ENCODE measurements around the gene GGCT.
"Not testable (repeated sequence)": the region's sequence is repeated elsewhere in the genome, so short reads cannot be mapped to it uniquely, and the experiment has no call there.

Gene GGCT

DNA sequence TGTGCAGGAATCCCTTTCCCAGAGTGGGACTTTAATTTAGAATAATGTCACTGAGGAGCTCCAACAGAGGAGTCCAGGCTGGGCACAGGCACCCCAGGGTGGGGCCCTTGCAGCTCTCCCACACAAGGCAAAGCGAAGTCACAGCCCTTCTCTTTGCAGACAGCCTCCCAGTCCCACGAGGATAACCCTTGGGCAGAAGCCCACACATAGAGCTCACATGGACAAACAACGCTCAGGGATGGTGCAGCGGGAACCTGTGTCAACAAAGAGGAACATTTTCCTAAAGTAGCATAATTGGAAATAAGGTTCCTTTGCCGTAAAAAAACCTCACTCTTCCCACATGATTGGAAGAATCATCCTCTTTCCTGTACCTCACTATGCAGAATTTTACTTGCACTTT, 29.3 kb upstream of the GGCT start:
- Histone ChIP-seq H3K27ac (ENCODE audit: low read depth, low read length) (no peak overlapping the region), H3K9me3 (ENCODE audit: control insufficient read depth, insufficient read depth, low read depth, low read length) (peaks cover 11% of the 10 kb centered on the region), H3K27me3 (ENCODE audit: control insufficient read depth, insufficient read depth, low read length) (no peaks in the 10 kb centered on the region), H3K4me3 (ENCODE audit: low read depth, low read length) (no peak overlapping the region), H3K4me1 (ENCODE audit: control insufficient read depth, insufficient read depth, low read length) (no peaks in the 10 kb centered on the region), H3K9ac (ENCODE audit: low read length) (no peak overlapping the region), H3K36me3 (ENCODE audit: control insufficient read depth, insufficient read depth, low read length) (no peaks in the 10 kb centered on the region)

DNA sequence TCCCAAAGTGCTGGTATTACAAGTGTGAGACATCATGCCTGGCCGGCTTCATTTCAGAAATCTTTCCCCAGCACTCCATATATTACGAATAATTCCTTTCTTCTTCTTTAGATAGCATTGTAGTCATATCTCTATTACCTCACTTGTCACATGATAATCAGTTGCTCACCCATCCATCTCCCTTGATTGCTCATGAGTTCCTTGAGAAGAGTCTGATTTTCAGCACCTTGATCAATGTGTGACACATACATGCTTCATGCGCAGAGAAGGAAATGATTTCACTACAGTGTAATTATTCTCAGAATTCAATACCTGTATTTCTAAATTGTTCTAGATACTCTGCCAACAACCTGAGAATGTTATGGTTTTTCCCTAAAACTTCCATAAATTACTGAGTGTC, 26.7 kb upstream of the GGCT start:
- Histone ChIP-seq H3K36me3 (ENCODE audit: control insufficient read depth, insufficient read depth, low read length) (no peaks in the 10 kb centered on the region), H3K4me3 (ENCODE audit: low read depth, low read length) (no peak overlapping the region), H3K9ac (ENCODE audit: low read length) (no peak overlapping the region), H3K4me1 (ENCODE audit: control insufficient read depth, insufficient read depth, low read length) (no peaks in the 10 kb centered on the region), H3K27ac (ENCODE audit: low read depth, low read length) (no peak overlapping the region), H3K27me3 (ENCODE audit: control insufficient read depth, insufficient read depth, low read length) (no peaks in the 10 kb centered on the region), H3K9me3 (ENCODE audit: control insufficient read depth, insufficient read depth, low read depth, low read length) (no peaks in the 10 kb centered on the region)

DNA sequence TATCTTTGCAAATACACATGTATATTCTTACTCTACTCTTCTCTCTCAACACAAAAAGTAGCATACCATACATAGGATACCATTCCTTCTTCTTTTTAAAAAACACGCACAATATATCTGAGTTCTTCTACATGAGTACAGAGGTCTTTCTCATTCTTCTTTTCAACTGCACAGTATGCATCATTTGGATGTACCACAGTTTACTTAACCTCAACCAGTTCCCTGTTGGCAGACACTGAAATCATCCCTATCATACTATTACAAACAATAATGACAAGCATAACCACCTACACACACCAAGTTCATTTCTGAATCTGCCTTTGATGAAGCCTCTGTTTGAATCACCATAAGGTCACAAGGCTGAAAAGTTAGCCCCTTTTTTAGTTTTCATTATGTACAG, 25.7 kb upstream of the GGCT start:
- no peaks in the 10 kb centered on the region; the same call in 1 of the 2 replicates for H3K4me1 ChIP-seq (ENCODE audit: control insufficient read depth, insufficient read depth, low read length)
- H3K9ac ChIP-seq (ENCODE audit: low read length), result no peak overlapping the region
- no peak overlapping the region for H3K27ac ChIP-seq (ENCODE audit: low read depth, low read length)
- no peaks in the 10 kb centered on the region for H3K9me3 ChIP-seq (ENCODE audit: control insufficient read depth, insufficient read depth, low read depth, low read length)
- no peaks in the 10 kb centered on the region for H3K36me3 ChIP-seq (ENCODE audit: control insufficient read depth, insufficient read depth, low read length)
- H3K27me3 ChIP-seq (ENCODE audit: control insufficient read depth, insufficient read depth, low read length), result no peaks in the 10 kb centered on the region
- H3K4me3 ChIP-seq (ENCODE audit: low read depth, low read length), result no peak overlapping the region

DNA sequence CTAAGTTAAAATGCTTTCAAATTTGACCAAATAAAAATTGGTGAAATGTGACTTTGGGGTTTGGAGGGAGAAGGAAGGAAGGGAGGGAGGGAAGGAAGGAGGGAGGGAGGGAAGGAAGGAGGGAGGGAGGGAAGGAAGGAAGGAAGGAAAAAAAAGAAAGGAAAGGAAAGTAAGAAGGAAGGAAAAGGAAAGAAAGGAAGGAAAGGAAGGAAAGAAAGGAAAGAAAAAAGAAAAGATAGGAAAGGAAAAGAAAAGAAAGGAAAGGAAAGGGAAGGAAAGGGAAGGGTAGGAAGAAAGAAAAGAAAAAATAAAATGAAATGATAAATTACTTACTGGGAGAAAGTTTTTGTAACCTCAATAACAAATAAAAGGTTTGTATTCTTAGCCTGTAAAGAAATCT, 24.1 kb upstream of the GGCT start:
- H3K9me3 ChIP-seq (ENCODE audit: control insufficient read depth, insufficient read depth, low read depth, low read length), result no peaks in the 10 kb centered on the region
- no peaks in the 10 kb centered on the region for H3K27me3 ChIP-seq (ENCODE audit: control insufficient read depth, insufficient read depth, low read length)
- H3K4me3 ChIP-seq (ENCODE audit: low read depth, low read length), result no peak overlapping the region
- no peaks in the 10 kb centered on the region; the same call in 1 of the 2 replicates for H3K4me1 ChIP-seq (ENCODE audit: control insufficient read depth, insufficient read depth, low read length)
- H3K36me3 ChIP-seq (ENCODE audit: control insufficient read depth, insufficient read depth, low read length), result no peaks in the 10 kb centered on the region
- H3K27ac ChIP-seq (ENCODE audit: low read depth, low read length), result no peak overlapping the region
- no peak overlapping the region for H3K9ac ChIP-seq (ENCODE audit: low read length)

DNA sequence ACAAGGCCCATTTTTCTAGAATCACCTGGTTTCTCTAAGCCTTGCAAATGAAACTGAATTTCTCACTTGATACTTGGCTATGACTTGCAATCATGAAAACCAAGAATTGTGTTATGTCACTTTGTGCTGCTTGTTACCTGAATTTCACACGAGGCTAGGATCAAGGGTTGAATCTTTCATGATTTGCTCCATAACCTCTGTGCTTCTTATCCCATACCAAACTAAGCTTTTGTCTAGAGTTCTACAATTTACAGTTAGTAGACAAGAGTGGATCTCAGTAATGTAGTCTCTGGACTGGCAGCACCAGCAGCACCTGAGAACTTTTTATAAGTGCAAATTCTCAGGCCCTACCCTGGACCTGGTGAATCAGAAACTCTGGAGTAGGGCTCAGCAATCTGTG, 22.7 kb upstream of the GGCT start:
- H3K9me3 ChIP-seq (ENCODE audit: control insufficient read depth, insufficient read depth, low read depth, low read length); H3K4me3 ChIP-seq (ENCODE audit: low read depth, low read length); H3K36me3 ChIP-seq (ENCODE audit: control insufficient read depth, insufficient read depth, low read length); H3K27me3 ChIP-seq (ENCODE audit: control insufficient read depth, insufficient read depth, low read length); H3K4me1 ChIP-seq (ENCODE audit: control insufficient read depth, insufficient read depth, low read length); H3K27ac ChIP-seq (ENCODE audit: low read depth, low read length); H3K9ac ChIP-seq (ENCODE audit: low read length): not testable (repeated sequence)

DNA sequence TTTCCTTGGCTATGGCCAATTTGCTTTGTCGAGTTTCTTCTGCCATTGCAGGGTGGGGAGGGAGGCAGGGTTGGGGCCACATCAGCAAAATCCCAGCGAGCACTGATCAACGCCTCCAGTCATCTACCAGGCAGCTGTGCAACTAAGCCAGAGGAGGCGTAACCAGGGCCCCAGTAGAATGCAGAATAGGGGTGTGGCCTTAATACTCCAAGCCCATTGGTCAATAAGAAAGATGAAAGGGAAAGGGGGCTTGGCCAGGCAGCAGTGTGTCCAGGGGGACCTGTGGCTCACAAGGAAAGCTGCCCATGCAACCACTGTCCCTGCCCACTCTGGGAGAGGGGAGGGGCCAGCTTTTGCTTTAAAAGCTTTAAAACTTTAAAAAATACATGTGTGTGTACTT, 21.5 kb upstream of the GGCT start:
- H3K27ac ChIP-seq (ENCODE audit: low read depth, low read length), result no peak overlapping the region
- H3K27me3 ChIP-seq (ENCODE audit: control insufficient read depth, insufficient read depth, low read length), result no peaks in the 10 kb centered on the region

DNA sequence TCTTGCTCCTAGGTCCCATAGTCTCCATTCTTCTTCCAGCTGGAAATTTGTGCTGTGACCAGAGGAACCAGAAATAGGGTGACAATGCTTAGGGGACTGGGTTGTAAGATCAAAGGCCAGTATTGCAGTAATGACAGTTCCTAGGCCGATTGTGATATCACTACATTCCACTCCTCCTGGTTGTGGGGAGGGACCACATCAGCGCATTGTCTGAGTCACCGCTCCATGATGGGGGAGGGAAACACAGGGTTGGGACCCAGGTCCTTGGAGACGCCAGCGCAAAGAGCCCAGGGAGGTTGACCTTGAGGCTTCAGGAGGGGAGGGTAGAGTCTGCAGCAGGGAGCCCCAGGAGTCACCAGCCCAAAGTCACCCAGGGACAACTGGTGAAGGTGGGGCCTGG, 20.8 kb upstream of the GGCT start:
- Histone ChIP-seq H3K27me3 (ENCODE audit: control insufficient read depth, insufficient read depth, low read length) (no peaks in the 10 kb centered on the region), H3K9me3 (ENCODE audit: control insufficient read depth, insufficient read depth, low read depth, low read length) (no peaks in the 10 kb centered on the region), H3K27ac (ENCODE audit: low read depth, low read length) (no peak overlapping the region), H3K4me1 (ENCODE audit: control insufficient read depth, insufficient read depth, low read length) (peaks cover 9% of the 10 kb centered on the region; the same call in 1 of the 2 replicates), H3K9ac (ENCODE audit: low read length) (no peak overlapping the region), H3K4me3 (ENCODE audit: low read depth, low read length) (no peak overlapping the region), H3K36me3 (ENCODE audit: control insufficient read depth, insufficient read depth, low read length) (no peaks in the 10 kb centered on the region)

More for the DNA sequence above, 21.5 kb upstream of the GGCT start:
- no peak overlapping the region for H3K9ac ChIP-seq (ENCODE audit: low read length)
- H3K4me1 ChIP-seq (ENCODE audit: control insufficient read depth, insufficient read depth, low read length), result peaks cover 2% of the 10 kb centered on the region; the same call in 1 of the 2 replicates
- H3K36me3 ChIP-seq (ENCODE audit: control insufficient read depth, insufficient read depth, low read length), result no peaks in the 10 kb centered on the region
- no peak overlapping the region for H3K4me3 ChIP-seq (ENCODE audit: low read depth, low read length)
- no peaks in the 10 kb centered on the region for H3K9me3 ChIP-seq (ENCODE audit: control insufficient read depth, insufficient read depth, low read depth, low read length)

DNA sequence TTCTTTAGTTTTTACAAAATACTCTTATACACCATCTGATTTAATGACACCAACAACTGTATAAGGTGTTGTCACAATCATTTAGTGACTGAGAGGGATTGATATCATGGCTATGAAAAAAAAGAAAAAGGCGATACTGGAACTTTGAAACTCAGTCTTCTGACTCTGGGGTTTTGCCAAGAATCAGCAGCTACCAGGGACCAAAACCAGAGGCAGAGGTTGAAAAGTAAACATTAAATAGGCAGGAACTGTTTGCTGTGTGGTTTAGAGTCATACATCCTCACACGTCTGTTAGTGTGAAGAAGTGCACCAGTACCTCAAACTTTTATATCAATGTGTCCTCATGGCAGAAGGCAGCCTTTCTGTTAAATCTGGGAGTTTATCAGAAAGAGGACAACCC, 19.9 kb upstream of the GGCT start:
- H3K9ac ChIP-seq (ENCODE audit: low read length), result no peak overlapping the region
- peaks cover 11% of the 10 kb centered on the region; the same call in 1 of the 2 replicates for H3K4me1 ChIP-seq (ENCODE audit: control insufficient read depth, insufficient read depth, low read length)
- H3K27me3 ChIP-seq (ENCODE audit: control insufficient read depth, insufficient read depth, low read length), result no peaks in the 10 kb centered on the region
- no peak overlapping the region for H3K4me3 ChIP-seq (ENCODE audit: low read depth, low read length)
- H3K27ac ChIP-seq (ENCODE audit: low read depth, low read length), result no peak overlapping the region
- H3K9me3 ChIP-seq (ENCODE audit: control insufficient read depth, insufficient read depth, low read depth, low read length), result no peaks in the 10 kb centered on the region
- H3K36me3 ChIP-seq (ENCODE audit: control insufficient read depth, insufficient read depth, low read length), result no peaks in the 10 kb centered on the region

DNA sequence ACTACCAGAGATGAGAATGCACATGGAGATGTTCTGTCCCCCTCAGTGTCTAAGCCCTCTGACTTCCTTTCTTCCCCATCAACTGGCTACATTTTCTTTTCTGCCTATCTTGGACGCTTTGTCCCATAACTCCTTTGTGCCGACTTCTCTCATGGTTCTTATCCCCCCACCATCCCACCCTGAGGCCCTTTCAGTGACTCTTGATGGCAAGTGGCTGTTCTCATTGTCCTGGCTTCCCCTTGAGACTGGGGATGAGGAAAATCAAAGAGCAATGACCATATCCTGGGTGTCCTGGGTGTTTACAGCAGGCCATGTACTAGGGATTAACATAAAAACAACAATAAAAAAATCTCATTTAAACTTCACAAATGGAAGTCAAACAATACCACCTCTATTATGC, 18.8 kb upstream of the GGCT start:
- no peaks in the 10 kb centered on the region for H3K36me3 ChIP-seq (ENCODE audit: control insufficient read depth, insufficient read depth, low read length)
- no peak overlapping the region for H3K27ac ChIP-seq (ENCODE audit: low read depth, low read length)
- H3K4me1 ChIP-seq (ENCODE audit: control insufficient read depth, insufficient read depth, low read length), result peaks cover 11% of the 10 kb centered on the region; the same call in 1 of the 2 replicates
- H3K4me3 ChIP-seq (ENCODE audit: low read depth, low read length), result no peak overlapping the region
- H3K9me3 ChIP-seq (ENCODE audit: control insufficient read depth, insufficient read depth, low read depth, low read length), result no peaks in the 10 kb centered on the region
- no peak overlapping the region for H3K9ac ChIP-seq (ENCODE audit: low read length)
- no peaks in the 10 kb centered on the region for H3K27me3 ChIP-seq (ENCODE audit: control insufficient read depth, insufficient read depth, low read length)

DNA sequence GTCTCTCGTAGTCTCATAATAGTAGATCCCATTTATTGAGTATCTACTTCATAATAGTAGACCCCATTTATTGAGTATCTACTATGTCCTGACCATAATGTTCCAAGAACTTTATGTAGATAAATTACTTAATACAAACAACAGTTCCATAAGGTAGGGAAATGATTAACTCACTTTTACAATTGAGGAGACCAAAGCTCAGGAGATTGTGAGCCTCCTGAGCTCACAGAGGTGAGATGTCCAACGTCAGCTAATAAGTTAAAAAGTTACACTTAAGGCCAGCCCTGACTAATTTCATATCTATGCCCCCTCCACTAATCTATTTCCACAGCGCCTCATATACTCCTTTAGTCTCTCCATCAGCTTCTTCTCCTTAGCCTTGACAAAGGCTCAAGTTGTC, 17.5 kb upstream of the GGCT start:
- Histone ChIP-seq H3K9me3 (ENCODE audit: control insufficient read depth, insufficient read depth, low read depth, low read length) (no peaks in the 10 kb centered on the region), H3K4me1 (ENCODE audit: control insufficient read depth, insufficient read depth, low read length) (peaks cover 11% of the 10 kb centered on the region; the same call in 1 of the 2 replicates), H3K9ac (ENCODE audit: low read length) (no peak overlapping the region), H3K27me3 (ENCODE audit: control insufficient read depth, insufficient read depth, low read length) (no peaks in the 10 kb centered on the region), H3K36me3 (ENCODE audit: control insufficient read depth, insufficient read depth, low read length) (no peaks in the 10 kb centered on the region), H3K4me3 (ENCODE audit: low read depth, low read length) (no peak overlapping the region), H3K27ac (ENCODE audit: low read depth, low read length) (no peak overlapping the region)

DNA sequence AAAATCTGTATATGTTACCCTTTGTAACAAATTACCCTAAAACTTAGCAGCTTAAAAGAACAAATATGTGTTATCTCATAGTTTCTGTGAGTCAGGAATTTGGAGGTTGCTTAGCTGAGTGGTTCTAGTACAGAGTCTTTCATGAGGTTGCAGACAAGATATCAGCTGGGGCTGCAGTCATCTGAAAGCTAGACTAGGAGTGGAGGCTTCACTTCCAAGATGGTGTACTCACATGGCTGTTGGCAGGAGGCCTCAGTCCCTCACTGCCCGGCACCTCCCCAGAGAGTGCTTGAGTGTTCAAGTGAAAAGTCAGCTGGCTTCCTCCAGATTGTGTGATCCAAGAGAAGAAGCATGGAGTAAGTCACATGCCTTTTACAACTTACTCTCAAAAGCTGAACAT, 16.9 kb upstream of the GGCT start:
- no peaks in the 10 kb centered on the region for H3K27me3 ChIP-seq (ENCODE audit: control insufficient read depth, insufficient read depth, low read length)
- H3K27ac ChIP-seq (ENCODE audit: low read depth, low read length), result no peak overlapping the region
- no peak overlapping the region for H3K4me3 ChIP-seq (ENCODE audit: low read depth, low read length)
- no peak overlapping the region for H3K9ac ChIP-seq (ENCODE audit: low read length)
- H3K9me3 ChIP-seq (ENCODE audit: control insufficient read depth, insufficient read depth, low read depth, low read length), result no peaks in the 10 kb centered on the region
- H3K36me3 ChIP-seq (ENCODE audit: control insufficient read depth, insufficient read depth, low read length), result no peaks in the 10 kb centered on the region
- H3K4me1 ChIP-seq (ENCODE audit: control insufficient read depth, insufficient read depth, low read length), result peaks cover 11% of the 10 kb centered on the region; the same call in 1 of the 2 replicates

DNA sequence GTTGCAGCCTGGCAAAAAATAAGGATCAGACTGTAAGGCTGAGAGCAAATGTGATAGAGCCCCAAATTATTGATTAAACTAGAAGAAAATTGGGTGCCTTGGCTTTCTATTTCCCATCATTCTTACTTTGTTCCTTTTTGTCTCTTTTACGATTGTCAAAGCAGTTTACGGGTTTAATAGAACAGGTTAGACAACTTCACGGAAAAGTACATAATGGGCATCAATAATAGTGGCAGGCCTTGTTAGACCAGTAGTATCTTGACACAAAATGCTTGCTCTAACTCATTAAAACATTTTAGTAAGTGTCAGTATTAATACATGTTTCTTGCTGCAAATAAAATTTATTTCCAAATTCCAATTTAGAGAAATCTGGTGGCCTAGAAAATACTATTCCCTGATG, 14.5 kb upstream of the GGCT start:
- Histone ChIP-seq H3K4me1 (ENCODE audit: control insufficient read depth, insufficient read depth, low read length) (peaks cover 11% of the 10 kb centered on the region; the same call in 1 of the 2 replicates), H3K36me3 (ENCODE audit: control insufficient read depth, insufficient read depth, low read length) (no peaks in the 10 kb centered on the region)

More for the DNA sequence above, 14.5 kb upstream of the GGCT start:
- H3K27me3 ChIP-seq (ENCODE audit: control insufficient read depth, insufficient read depth, low read length), result no peaks in the 10 kb centered on the region
- no peak overlapping the region for H3K4me3 ChIP-seq (ENCODE audit: low read depth, low read length)
- no peaks in the 10 kb centered on the region for H3K9me3 ChIP-seq (ENCODE audit: control insufficient read depth, insufficient read depth, low read depth, low read length)
- H3K9ac ChIP-seq (ENCODE audit: low read length), result no peak overlapping the region
- no peak overlapping the region for H3K27ac ChIP-seq (ENCODE audit: low read depth, low read length)
